Measurements from ENCODE around the gene ATRNL1.

Gene ATRNL1

DNA sequence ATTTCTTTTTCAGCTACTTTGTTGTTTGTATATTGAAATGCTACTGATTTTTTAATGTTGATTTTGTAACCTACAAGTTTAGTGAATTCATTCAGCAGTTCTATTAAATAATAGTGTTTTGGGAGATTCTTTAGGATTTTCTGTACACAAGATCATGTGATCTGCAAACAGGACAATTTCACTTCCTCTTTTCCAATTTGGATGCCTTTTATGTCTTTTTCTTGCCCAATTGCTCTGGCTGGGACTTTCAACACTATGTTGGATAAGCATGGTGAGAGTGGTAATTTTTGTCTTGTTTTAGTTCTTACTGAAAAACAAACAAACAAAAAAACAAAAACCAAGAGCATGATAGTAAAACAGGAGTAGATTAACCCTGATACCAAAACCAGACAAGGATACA is 316.2 kb downstream of the ATRNL1 start:
- Histone ChIP-seq H3K27me3 (ENCODE audit: control insufficient read depth, low read length) (no peaks in the 10 kb centered on the region), H3K79me2 (ENCODE audit: control insufficient read depth, low read length) (no peaks in the 10 kb centered on the region), H3K36me3 (ENCODE audit: control insufficient read depth, low read length) (no peaks in the 10 kb centered on the region), H4K20me1 (ENCODE audit: control insufficient read depth, insufficient read depth, low read depth, low read length) (no peaks in the 10 kb centered on the region), H3K9me3 (ENCODE audit: control insufficient read depth, insufficient read depth, low read length) (0 out of 2 replicates have a peak, but pooled peaks cover 4% of the 10 kb centered on the region), H3K4me3 (ENCODE audit: low read length) (no peak overlapping the region), H3K4me2 (ENCODE audit: low read length) (no peak overlapping the region), H3K9me2 (replicated peaks; ENCODE audit: control insufficient read depth, low read length) (no peaks in the 10 kb centered on the region), H3K27ac (ENCODE audit: low read depth, low read length) (no peak overlapping the region), H3K4me1 (ENCODE audit: control insufficient read depth, low read length) (no peaks in the 10 kb centered on the region), H3F3A (ENCODE audit: control insufficient read depth, insufficient read depth) (no peaks in the 10 kb centered on the region)
- TF ChIP-seq, protein P1, sequence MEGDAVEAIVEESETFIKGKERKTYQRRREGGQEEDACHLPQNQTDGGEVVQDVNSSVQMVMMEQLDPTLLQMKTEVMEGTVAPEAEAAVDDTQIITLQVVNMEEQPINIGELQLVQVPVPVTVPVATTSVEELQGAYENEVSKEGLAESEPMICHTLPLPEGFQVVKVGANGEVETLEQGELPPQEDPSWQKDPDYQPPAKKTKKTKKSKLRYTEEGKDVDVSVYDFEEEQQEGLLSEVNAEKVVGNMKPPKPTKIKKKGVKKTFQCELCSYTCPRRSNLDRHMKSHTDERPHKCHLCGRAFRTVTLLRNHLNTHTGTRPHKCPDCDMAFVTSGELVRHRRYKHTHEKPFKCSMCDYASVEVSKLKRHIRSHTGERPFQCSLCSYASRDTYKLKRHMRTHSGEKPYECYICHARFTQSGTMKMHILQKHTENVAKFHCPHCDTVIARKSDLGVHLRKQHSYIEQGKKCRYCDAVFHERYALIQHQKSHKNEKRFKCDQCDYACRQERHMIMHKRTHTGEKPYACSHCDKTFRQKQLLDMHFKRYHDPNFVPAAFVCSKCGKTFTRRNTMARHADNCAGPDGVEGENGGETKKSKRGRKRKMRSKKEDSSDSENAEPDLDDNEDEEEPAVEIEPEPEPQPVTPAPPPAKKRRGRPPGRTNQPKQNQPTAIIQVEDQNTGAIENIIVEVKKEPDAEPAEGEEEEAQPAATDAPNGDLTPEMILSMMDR (IDR thresholded peaks at IDR 0.05; ENCODE audit: low read depth, low read length, poor library complexity, severe bottlenecking): no peak
- no peak for TF ChIP-seq EZH2phosphoT487 (IDR thresholded peaks at IDR 0.05; ENCODE audit: borderline replicate concordance, low read length)

DNA sequence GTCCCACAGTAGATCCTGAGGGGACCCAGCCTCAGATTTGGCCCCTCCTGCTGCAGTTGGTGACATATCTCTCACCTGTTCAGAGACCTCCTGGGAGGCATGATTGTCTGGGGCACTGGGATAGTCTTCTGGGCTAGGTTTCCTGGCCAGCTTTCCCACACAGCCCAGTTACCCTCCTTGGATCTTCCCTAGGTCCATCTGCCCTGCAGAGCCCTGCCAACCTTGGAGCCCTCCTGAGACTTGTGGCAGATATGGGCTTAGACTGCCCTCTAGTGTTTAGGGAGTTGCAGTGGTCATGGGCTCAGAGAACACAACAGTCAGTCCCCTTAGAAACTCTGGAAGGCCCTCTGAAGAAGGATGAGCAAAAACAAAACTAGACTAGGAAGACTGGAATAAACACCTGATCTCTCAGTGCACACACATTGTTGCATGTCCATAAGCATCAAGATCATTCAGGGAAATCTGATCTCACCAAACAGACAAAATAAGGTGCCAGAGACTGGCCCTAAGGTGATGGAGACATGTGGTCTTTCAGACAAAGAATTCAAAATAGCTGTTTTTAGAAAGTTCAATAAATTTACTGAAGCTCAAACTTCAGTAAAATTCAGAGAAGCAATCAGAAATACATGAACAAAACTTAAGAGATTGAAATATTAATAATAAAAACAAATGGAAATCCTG is 324.6 kb downstream of the ATRNL1 start:
- Histone ChIP-seq H3K4me2 (ENCODE audit: low read length) (no peak overlapping the region), H3K27ac (ENCODE audit: low read depth, low read length) (no peak overlapping the region), H3K9me3 (ENCODE audit: control insufficient read depth, insufficient read depth, low read length) (no peaks in the 10 kb centered on the region), H3K9me2 (replicated peaks; ENCODE audit: control insufficient read depth, low read length) (no peaks in the 10 kb centered on the region), H3K79me2 (ENCODE audit: control insufficient read depth, low read length) (no peaks in the 10 kb centered on the region), H3K36me3 (ENCODE audit: control insufficient read depth, low read length) (no peaks in the 10 kb centered on the region), H4K20me1 (ENCODE audit: control insufficient read depth, insufficient read depth, low read depth, low read length) (no peaks in the 10 kb centered on the region), H3K4me1 (ENCODE audit: control insufficient read depth, low read length) (no peaks in the 10 kb centered on the region), H3F3A (ENCODE audit: control insufficient read depth, insufficient read depth) (no peaks in the 10 kb centered on the region), H3K4me3 (ENCODE audit: low read length) (no peak overlapping the region), H3K27me3 (ENCODE audit: control insufficient read depth, low read length) (no peaks in the 10 kb centered on the region)
- TF ChIP-seq EZH2phosphoT487 (IDR thresholded peaks at IDR 0.05; ENCODE audit: borderline replicate concordance, low read length): no peak
- TF ChIP-seq, protein P1 (IDR thresholded peaks at IDR 0.05; ENCODE audit: low read depth, low read length, poor library complexity, severe bottlenecking): peak; percentile 81

DNA sequence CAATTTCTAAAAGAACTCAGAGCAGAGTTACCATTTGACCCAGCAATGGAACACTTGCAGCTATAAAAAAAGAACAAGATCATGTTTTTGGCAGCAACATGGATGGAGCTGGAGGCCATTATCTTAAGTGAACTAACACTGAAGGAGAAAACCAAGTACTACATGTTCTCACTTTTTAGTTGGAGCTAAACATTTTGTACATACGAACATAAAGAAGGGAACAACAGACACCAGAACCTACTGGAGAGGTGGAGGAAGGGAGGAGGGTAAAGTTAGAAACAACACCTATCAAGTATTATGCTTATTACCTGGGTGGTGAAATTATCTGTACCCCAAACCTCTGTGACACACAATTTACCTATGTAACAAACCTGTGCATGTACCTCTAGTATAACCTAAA is 329.5 kb downstream of the ATRNL1 start:
- H3K9me3 ChIP-seq (ENCODE audit: control insufficient read depth, insufficient read depth, low read length): no peaks in the 10 kb centered on the region
- H3K4me2 ChIP-seq (ENCODE audit: low read length): no peak overlapping the region
- H3K36me3 ChIP-seq (ENCODE audit: control insufficient read depth, low read length): no peaks in the 10 kb centered on the region
- no peaks in the 10 kb centered on the region for H3F3A ChIP-seq (ENCODE audit: control insufficient read depth, insufficient read depth)
- no peaks in the 10 kb centered on the region for H3K4me1 ChIP-seq (ENCODE audit: control insufficient read depth, low read length)
- H3K9me2 ChIP-seq (replicated peaks; ENCODE audit: control insufficient read depth, low read length): no peaks in the 10 kb centered on the region
- no peaks in the 10 kb centered on the region for H3K79me2 ChIP-seq (ENCODE audit: control insufficient read depth, low read length)
- no peak overlapping the region for H3K27ac ChIP-seq (ENCODE audit: low read depth, low read length)
- no peak overlapping the region for H3K4me3 ChIP-seq (ENCODE audit: low read length)
- no peaks in the 10 kb centered on the region for H3K27me3 ChIP-seq (ENCODE audit: control insufficient read depth, low read length)
- TF ChIP-seq, protein P1 (IDR thresholded peaks at IDR 0.05; ENCODE audit: low read depth, low read length, poor library complexity, severe bottlenecking): no peak
- no peak for TF ChIP-seq EZH2phosphoT487 (IDR thresholded peaks at IDR 0.05; ENCODE audit: borderline replicate concordance, low read length)
- H4K20me1 ChIP-seq (ENCODE audit: control insufficient read depth, insufficient read depth, low read depth, low read length): no peaks in the 10 kb centered on the region

Data from DOHH2 (cell line).